Measurements from ENCODE around the gene VAV2.

The VAV2 gene

GRCh38 chr9:133852431-133852830 lies 139.7 kb downstream of the VAV2 start:
- DNase-seq (ENCODE audit: low spot score): no peak

- no peak for DNase-seq (ENCODE audit: low spot score)
Measured at GRCh38 chr9:133851693-133852092, 140.4 kb downstream of the VAV2 start.

DNA sequence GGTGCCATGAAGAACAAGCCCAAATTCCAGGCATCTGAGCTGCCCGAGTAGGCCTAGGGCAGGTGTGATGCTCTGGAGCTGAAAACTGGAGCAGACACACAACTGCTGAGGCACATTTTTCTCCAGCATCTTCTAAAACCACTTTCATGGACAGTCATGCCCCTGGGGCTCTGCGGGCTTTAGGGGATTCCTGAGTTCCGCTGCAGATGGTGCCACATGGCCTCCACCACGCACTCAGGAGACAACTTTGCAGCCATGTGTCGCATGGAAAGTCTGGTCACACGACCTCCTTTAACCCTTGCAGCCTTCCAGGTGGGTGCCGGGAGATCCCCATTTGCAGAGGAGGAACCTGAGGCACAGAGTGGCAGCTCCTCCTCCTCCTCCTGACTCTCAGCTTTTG lies 141.2 kb downstream of the VAV2 start:
- DNase-seq (ENCODE audit: low spot score): no peak

DNA sequence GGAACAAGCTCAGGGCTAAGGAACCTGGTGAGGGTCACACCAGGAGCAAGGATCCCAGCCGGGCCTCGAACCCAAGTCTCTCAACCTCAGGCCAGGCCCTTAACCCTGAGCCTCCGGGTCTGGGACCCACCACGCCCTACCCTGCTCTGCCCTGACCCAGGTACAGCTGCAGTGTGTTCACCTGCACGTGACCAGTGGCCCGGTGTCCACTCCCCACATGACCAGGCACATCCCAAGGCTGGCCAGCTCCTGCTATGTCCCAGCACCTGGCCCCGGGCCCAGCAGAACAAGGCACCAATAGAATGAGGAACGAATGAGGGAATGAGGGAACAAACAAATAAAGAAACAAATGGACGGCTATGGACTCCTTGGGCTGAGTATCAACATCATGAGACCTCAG lies 142.0 kb downstream of the VAV2 start:
- DNase-seq (ENCODE audit: low spot score): no peak

GRCh38 chr9:133849110-133849670 lies 142.9 kb downstream of the VAV2 start:
- no peak for DNase-seq (ENCODE audit: low spot score)

GRCh38 chr9:133848471-133849109 lies 143.5 kb downstream of the VAV2 start:
- DNase-seq (ENCODE audit: low spot score): no peak

- DNase-seq (ENCODE audit: low spot score): no peak
Measured at GRCh38 chr9:133846483-133847090, 145.5 kb downstream of the VAV2 start.

- DNase-seq (ENCODE audit: low spot score): peak; percentile 89
Measured at GRCh38 chr9:133845440-133845839, 146.7 kb downstream of the VAV2 start.

- DNase-seq (ENCODE audit: low spot score): peak; percentile 7
Measured at GRCh38 chr9:133844881-133845410, 147.2 kb downstream of the VAV2 start.

- DNase-seq (ENCODE audit: low spot score): no peak
Measured at GRCh38 chr9:133844398-133844784, 147.7 kb downstream of the VAV2 start.

- DNase-seq (ENCODE audit: low spot score): no peak
Measured at GRCh38 chr9:133843751-133844397, 148.2 kb downstream of the VAV2 start.

- no peak for DNase-seq (ENCODE audit: low spot score)
Measured at GRCh38 chr9:133843250-133843649, 148.9 kb downstream of the VAV2 start.

- DNase-seq (ENCODE audit: low spot score): no peak
Measured at GRCh38 chr9:133842721-133843227, 149.3 kb downstream of the VAV2 start.

DNA sequence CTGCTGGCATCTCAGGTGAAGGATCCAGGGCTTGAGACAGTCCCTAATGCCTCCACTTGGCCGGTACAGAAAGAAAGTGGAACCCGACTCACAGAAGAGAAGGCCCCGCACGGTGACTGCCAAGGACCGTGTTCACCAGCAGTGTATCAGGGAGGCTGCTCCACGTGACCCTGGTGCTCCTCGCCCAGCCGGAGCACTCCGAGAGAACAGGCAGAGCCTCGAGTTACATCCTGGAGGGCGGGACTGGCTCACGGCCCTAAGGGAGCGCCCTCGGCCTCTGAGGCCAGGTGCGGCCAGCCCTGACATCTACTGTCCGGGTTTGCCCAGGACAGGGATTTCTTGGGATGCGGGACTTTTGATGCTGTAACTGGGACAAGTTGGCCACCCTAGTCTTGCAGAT lies 149.9 kb downstream of the VAV2 start:
- DNase-seq (ENCODE audit: low spot score): no peak

DNA sequence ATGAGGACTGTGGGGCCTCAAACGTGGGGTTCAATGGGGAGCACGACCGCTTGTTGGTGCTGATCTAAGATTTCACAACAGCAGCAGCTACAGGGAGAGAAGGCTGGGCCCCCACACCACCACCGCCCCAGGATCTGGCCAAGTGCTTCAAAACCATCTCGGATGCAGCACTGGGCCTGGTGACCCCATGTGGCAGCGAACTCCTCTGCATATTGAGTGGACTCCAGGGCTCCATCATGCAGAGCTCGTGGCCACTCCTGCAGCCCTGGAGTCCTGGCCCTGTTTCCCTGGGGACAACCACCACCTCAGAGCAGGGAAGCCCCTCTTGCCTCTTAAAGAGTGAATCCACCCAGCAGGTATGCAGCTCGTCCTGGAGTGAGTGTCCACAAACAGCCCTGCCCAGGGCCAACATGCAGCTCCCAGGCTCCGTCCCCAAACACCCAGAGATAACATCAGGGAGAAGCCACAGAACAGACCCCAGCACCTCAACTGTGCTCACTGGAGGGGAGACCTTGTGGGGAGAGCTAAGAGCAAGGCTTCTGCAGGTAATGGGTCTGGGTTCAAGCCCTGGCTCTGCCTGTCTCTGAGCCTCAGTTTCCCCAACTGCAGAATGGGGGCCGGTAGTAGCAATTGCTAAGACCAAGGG lies 150.8 kb downstream of the VAV2 start:
- no peak for DNase-seq (ENCODE audit: low spot score)

DNA sequence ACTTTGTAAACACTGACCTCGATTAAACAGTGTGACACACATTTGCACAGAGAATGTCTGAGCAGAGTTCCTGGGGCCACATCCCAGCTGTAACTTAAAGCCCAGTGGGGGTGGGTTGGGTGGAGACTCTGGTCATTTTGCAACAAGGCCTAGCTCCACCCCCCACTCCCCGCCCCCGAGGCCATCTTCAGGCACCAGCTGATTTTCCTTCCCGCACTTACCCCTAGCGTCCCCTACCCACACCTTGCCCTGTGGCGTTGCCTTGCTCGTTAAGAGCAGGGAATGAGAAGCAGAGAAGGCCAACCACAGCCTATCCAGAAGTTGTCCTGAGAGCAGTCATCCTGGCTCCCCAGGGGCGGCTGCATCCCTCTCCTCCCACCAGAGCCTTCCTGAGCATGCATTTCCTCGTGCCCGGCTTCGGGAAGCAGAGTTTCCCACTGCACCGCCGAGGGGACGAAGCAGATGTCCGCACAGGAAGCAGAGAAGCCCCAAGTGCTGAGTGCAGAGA lies 152.2 kb downstream of the VAV2 start:
- DNase-seq (ENCODE audit: low spot score): peak; percentile 46

- DNase-seq (ENCODE audit: low spot score): no peak
Measured at GRCh38 chr9:133838859-133839507, 153.1 kb downstream of the VAV2 start.

DNA sequence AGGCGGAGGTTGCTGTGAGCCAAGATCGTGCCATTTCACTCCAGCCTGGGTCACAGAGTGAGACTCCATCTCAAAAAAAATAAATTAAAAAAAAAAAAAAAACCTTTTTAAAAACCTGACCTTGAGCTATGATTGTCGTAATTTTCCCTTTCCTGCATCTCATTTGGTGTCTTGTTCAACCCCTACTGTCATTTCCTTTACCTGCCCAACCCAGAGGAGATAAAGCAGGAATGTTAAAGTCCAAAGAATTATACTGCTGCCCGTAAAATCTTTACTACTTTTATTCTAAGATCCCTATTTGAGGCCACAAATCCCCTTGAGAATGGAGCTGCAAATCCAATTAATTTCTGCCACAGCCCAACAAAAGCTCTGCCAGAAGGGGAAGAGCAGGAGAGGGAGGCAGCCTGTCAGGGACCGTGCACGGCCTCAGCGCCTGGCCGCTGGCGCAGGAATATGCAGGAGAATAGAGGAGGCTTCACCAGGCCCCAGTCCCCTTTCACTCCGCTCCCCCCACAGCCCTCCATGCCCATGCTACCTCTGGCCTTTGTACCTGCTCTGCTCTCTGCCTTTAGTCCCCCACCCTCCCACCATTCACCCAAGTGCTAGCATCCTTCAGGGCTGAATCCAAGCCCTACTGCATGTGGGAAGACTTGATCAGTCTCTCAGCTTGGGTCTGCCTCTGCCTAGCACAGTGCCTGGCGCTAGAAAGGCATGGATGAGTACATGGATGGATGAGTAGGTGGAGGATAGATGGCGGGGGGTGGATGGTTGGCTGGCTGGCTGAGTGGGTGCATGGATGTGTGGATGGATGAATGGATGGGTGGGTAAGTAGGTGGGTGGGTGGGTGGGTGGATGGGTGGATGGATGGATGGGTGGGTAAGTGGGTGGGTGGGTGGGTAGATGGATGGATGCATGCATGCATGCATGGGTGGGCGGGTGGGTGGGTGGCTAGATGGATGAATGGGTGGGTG lies 154.2 kb downstream of the VAV2 start:
- DNase-seq (ENCODE audit: low spot score): no peak

- no peak for DNase-seq (ENCODE audit: low spot score)
Measured at GRCh38 chr9:133836818-133837217, 155.3 kb downstream of the VAV2 start.

- DNase-seq (ENCODE audit: low spot score): no peak
Measured at GRCh38 chr9:133836001-133836758, 155.9 kb downstream of the VAV2 start.

All from kidney capillary endothelial cell (primary cell).